ENCODE results near the gene PROKR2. TPM values are rescaled to one million over a fixed set of nuclear protein-coding genes. Genes with fewer than 3 reads are reported as not detected.

The PROKR2 gene
- total and polyA plus RNA-seq, 4 donors: 0.66 to 3.2 (median 2.2) TPM

GRCh38 chr20:5353624-5354496 is 37.1 kb upstream of the PROKR2 start:
- Histone ChIP-seq H3K27ac (ENCODE audit: low read depth, low read length) (no peak overlapping the region), H3K27me3 (ENCODE audit: control insufficient read depth, insufficient read depth, low read length) (no peaks in the 10 kb centered on the region), H3K9me3 (ENCODE audit: control insufficient read depth, insufficient read depth, low read length) (no peaks in the 10 kb centered on the region), H3K36me3 (ENCODE audit: control insufficient read depth, insufficient read depth, low read length) (no peaks in the 10 kb centered on the region), H3K4me3 (ENCODE audit: low read depth, low read length) (no peak overlapping the region), H3K4me1 (ENCODE audit: control insufficient read depth, insufficient read depth, low read length) (no peaks in the 10 kb centered on the region)
- no peak for DNase-seq (ENCODE audit: low read depth in 4 of 6, low spot score in 6 of 6)
- no CpG with 5 or more reads among the region's 4 CpGs for WGBS (ENCODE audit: insufficient coverage)

GRCh38 chr20:5349448-5349847 is 32.7 kb upstream of the PROKR2 start:
- no peak for DNase-seq (ENCODE audit: low read depth in 4 of 6, low spot score in 6 of 6)
- H3K36me3 ChIP-seq (ENCODE audit: control insufficient read depth, insufficient read depth, low read length): no peaks in the 10 kb centered on the region
- H3K27ac ChIP-seq (ENCODE audit: low read depth, low read length): no peak overlapping the region
- no peaks in the 10 kb centered on the region for H3K9me3 ChIP-seq (ENCODE audit: control insufficient read depth, insufficient read depth, low read length)
- H3K27me3 ChIP-seq (ENCODE audit: control insufficient read depth, insufficient read depth, low read length): no peaks in the 10 kb centered on the region
- no peak overlapping the region for H3K4me3 ChIP-seq (ENCODE audit: low read depth, low read length)
- no peaks in the 10 kb centered on the region for H3K4me1 ChIP-seq (ENCODE audit: control insufficient read depth, insufficient read depth, low read length)
- WGBS (ENCODE audit: insufficient coverage): 80% methylated on average over 4 of the region's 4 CpGs

GRCh38 chr20:5342021-5342420 is 25.3 kb upstream of the PROKR2 start:
- H3K36me3 ChIP-seq (ENCODE audit: control insufficient read depth, insufficient read depth, low read length): no peaks in the 10 kb centered on the region
- no peaks in the 10 kb centered on the region for H3K4me1 ChIP-seq (ENCODE audit: control insufficient read depth, insufficient read depth, low read length)
- WGBS (ENCODE audit: insufficient coverage): no CpG with 5 or more reads among the region's 4 CpGs
- no peak overlapping the region for H3K4me3 ChIP-seq (ENCODE audit: low read depth, low read length)
- no peak overlapping the region for H3K27ac ChIP-seq (ENCODE audit: low read depth, low read length)
- peak in 1 of 6 donors; percentile 25 for DNase-seq (ENCODE audit: low read depth in 4 of 6, low spot score in 6 of 6)
- H3K27me3 ChIP-seq (ENCODE audit: control insufficient read depth, insufficient read depth, low read length): no peaks in the 10 kb centered on the region
- peaks cover 1% of the 10 kb centered on the region for H3K9me3 ChIP-seq (ENCODE audit: control insufficient read depth, insufficient read depth, low read length)

- DNase-seq (ENCODE audit: low read depth in 4 of 6, low spot score in 6 of 6): no peak
- no peaks in the 10 kb centered on the region for H3K36me3 ChIP-seq (ENCODE audit: control insufficient read depth, insufficient read depth, low read length)
- 92% methylated on average over 2 of the region's 3 CpGs for WGBS (ENCODE audit: insufficient coverage)
These were observed 14.6 kb upstream of the PROKR2 start for GRCh38 chr20:5331340-5331739.

GRCh38 chr20:5328268-5328667 is 11.5 kb upstream of the PROKR2 start:
- H3K36me3 ChIP-seq (ENCODE audit: control insufficient read depth, insufficient read depth, low read length): no peaks in the 10 kb centered on the region
- no peaks in the 10 kb centered on the region for H3K27me3 ChIP-seq (ENCODE audit: control insufficient read depth, insufficient read depth, low read length)
- peak in 1 of 6 donors; percentile 55 for DNase-seq (ENCODE audit: low read depth in 4 of 6, low spot score in 6 of 6)
- H3K4me1 ChIP-seq (ENCODE audit: control insufficient read depth, insufficient read depth, low read length): no peaks in the 10 kb centered on the region
- no peak overlapping the region for H3K27ac ChIP-seq (ENCODE audit: low read depth, low read length)
- WGBS (ENCODE audit: insufficient coverage): 41% methylated on average over 3 of the region's 3 CpGs
- H3K4me3 ChIP-seq (ENCODE audit: low read depth, low read length): no peak overlapping the region
- no peaks in the 10 kb centered on the region for H3K9me3 ChIP-seq (ENCODE audit: control insufficient read depth, insufficient read depth, low read length)

More at GRCh38 chr20:5331340-5331739, 14.6 kb upstream of the PROKR2 start:
- no peak overlapping the region for H3K4me3 ChIP-seq (ENCODE audit: low read depth, low read length)
- H3K27ac ChIP-seq (ENCODE audit: low read depth, low read length): no peak overlapping the region
- no peaks in the 10 kb centered on the region for H3K9me3 ChIP-seq (ENCODE audit: control insufficient read depth, insufficient read depth, low read length)
- no peaks in the 10 kb centered on the region for H3K27me3 ChIP-seq (ENCODE audit: control insufficient read depth, insufficient read depth, low read length)
- no peaks in the 10 kb centered on the region for H3K4me1 ChIP-seq (ENCODE audit: control insufficient read depth, insufficient read depth, low read length)

GRCh38 chr20:5327356-5327755 is 10.6 kb upstream of the PROKR2 start:
- no peak overlapping the region for H3K4me3 ChIP-seq (ENCODE audit: low read depth, low read length)
- no peaks in the 10 kb centered on the region for H3K9me3 ChIP-seq (ENCODE audit: control insufficient read depth, insufficient read depth, low read length)
- no peaks in the 10 kb centered on the region for H3K4me1 ChIP-seq (ENCODE audit: control insufficient read depth, insufficient read depth, low read length)
- no peaks in the 10 kb centered on the region for H3K27me3 ChIP-seq (ENCODE audit: control insufficient read depth, insufficient read depth, low read length)
- no peak overlapping the region for H3K27ac ChIP-seq (ENCODE audit: low read depth, low read length)
- WGBS (ENCODE audit: insufficient coverage): 70% methylated on average over 1 of the region's 3 CpGs
- DNase-seq (ENCODE audit: low read depth in 4 of 6, low spot score in 6 of 6): no peak
- H3K36me3 ChIP-seq (ENCODE audit: control insufficient read depth, insufficient read depth, low read length): no peaks in the 10 kb centered on the region

GRCh38 chr20:5315807-5316187 is 957 bp downstream of the PROKR2 start:
- peak overlapping the region; percentile 12 for H3K4me3 ChIP-seq (ENCODE audit: low read depth, low read length)
- peak in 1 of 6 donors; percentile 36 for DNase-seq (ENCODE audit: low read depth in 4 of 6, low spot score in 6 of 6)
- peaks cover 17% of the 10 kb centered on the region for H3K4me1 ChIP-seq (ENCODE audit: control insufficient read depth, insufficient read depth, low read length)
- H3K36me3 ChIP-seq (ENCODE audit: control insufficient read depth, insufficient read depth, low read length): no peaks in the 10 kb centered on the region
- 0% methylated on average over 28 of the region's 28 CpGs for WGBS (ENCODE audit: insufficient coverage)
- H3K9me3 ChIP-seq (ENCODE audit: control insufficient read depth, insufficient read depth, low read length): no peaks in the 10 kb centered on the region
- H3K27me3 ChIP-seq (ENCODE audit: control insufficient read depth, insufficient read depth, low read length): peaks cover 45% of the 10 kb centered on the region
- no peak overlapping the region for H3K27ac ChIP-seq (ENCODE audit: low read depth, low read length)

- peaks cover 17% of the 10 kb centered on the region for H3K4me1 ChIP-seq (ENCODE audit: control insufficient read depth, insufficient read depth, low read length)
- no peak for DNase-seq (ENCODE audit: low read depth in 4 of 6, low spot score in 6 of 6)
- no peaks in the 10 kb centered on the region for H3K9me3 ChIP-seq (ENCODE audit: control insufficient read depth, insufficient read depth, low read length)
- no peak overlapping the region for H3K27ac ChIP-seq (ENCODE audit: low read depth, low read length)
- H3K4me3 ChIP-seq (ENCODE audit: low read depth, low read length): no peak overlapping the region
- H3K27me3 ChIP-seq (ENCODE audit: control insufficient read depth, insufficient read depth, low read length): peaks cover 45% of the 10 kb centered on the region
- H3K36me3 ChIP-seq (ENCODE audit: control insufficient read depth, insufficient read depth, low read length): no peaks in the 10 kb centered on the region
- WGBS (ENCODE audit: insufficient coverage): 93% methylated on average over 15 of the region's 17 CpGs
These were observed 2.8 kb downstream of the PROKR2 start for GRCh38 chr20:5313916-5314315.

GRCh38 chr20:5312518-5312917 is 4.2 kb downstream of the PROKR2 start:
- no peak overlapping the region for H3K4me3 ChIP-seq (ENCODE audit: low read depth, low read length)
- WGBS (ENCODE audit: insufficient coverage): no CpG with 5 or more reads among the region's 5 CpGs

GRCh38 chr20:5309971-5310370 is 6.8 kb downstream of the PROKR2 start:
- peaks cover 9% of the 10 kb centered on the region for H3K27me3 ChIP-seq (ENCODE audit: control insufficient read depth, insufficient read depth, low read length)
- no CpG with 5 or more reads among the region's 1 CpG for WGBS (ENCODE audit: insufficient coverage)

More at GRCh38 chr20:5312518-5312917, 4.2 kb downstream of the PROKR2 start:
- no peak for DNase-seq (ENCODE audit: low read depth in 4 of 6, low spot score in 6 of 6)
- peaks cover 17% of the 10 kb centered on the region for H3K4me1 ChIP-seq (ENCODE audit: control insufficient read depth, insufficient read depth, low read length)
- H3K27me3 ChIP-seq (ENCODE audit: control insufficient read depth, insufficient read depth, low read length): peaks cover 35% of the 10 kb centered on the region
- peaks cover 2% of the 10 kb centered on the region for H3K9me3 ChIP-seq (ENCODE audit: control insufficient read depth, insufficient read depth, low read length)
- H3K36me3 ChIP-seq (ENCODE audit: control insufficient read depth, insufficient read depth, low read length): no peaks in the 10 kb centered on the region
- no peak overlapping the region for H3K27ac ChIP-seq (ENCODE audit: low read depth, low read length)

More at GRCh38 chr20:5309971-5310370, 6.8 kb downstream of the PROKR2 start:
- no peak for DNase-seq (ENCODE audit: low read depth in 4 of 6, low spot score in 6 of 6)
- H3K4me1 ChIP-seq (ENCODE audit: control insufficient read depth, insufficient read depth, low read length): no peaks in the 10 kb centered on the region
- no peak overlapping the region for H3K27ac ChIP-seq (ENCODE audit: low read depth, low read length)
- peaks cover 2% of the 10 kb centered on the region for H3K9me3 ChIP-seq (ENCODE audit: control insufficient read depth, insufficient read depth, low read length)
- no peaks in the 10 kb centered on the region for H3K36me3 ChIP-seq (ENCODE audit: control insufficient read depth, insufficient read depth, low read length)
- no peak overlapping the region for H3K4me3 ChIP-seq (ENCODE audit: low read depth, low read length)
